Skeletal muscle satellite cell (primary cell): ENCODE results near the gene ZBTB16.

Experiments used
- H3K27me3 ChIP-seq: 2 replicates; pipeline ENCODE4 v1.7.0; 2013; ENCODE audit warnings: low read length; ENCODE audit not compliant: control insufficient read depth, insufficient read depth
- H3K36me3 ChIP-seq: 2 replicates; pipeline ENCODE4 v1.7.0; 2013; ENCODE audit warnings: mild to moderate bottlenecking, control low read depth, low read length; ENCODE audit not compliant: insufficient read depth
- H3K4me1 ChIP-seq: 2 replicates; pipeline ENCODE4 v1.7.0; 2013; ENCODE audit warnings: low read length; ENCODE audit not compliant: control insufficient read depth, insufficient read depth
- H3K4me2 ChIP-seq: 2 replicates; pipeline ENCODE4 v1.7.0; 2013; ENCODE audit warnings: mild to moderate bottlenecking, low read length
- H3K4me3 ChIP-seq: 2 replicates; pipeline ENCODE4 v1.7.0; 2013; ENCODE audit warnings: low read length
- H3K9ac ChIP-seq: 2 replicates; pipeline ENCODE4 v1.7.0; 2013; ENCODE audit warnings: mild to moderate bottlenecking, low read depth, low read length, moderate library complexity
- H3K9me3 ChIP-seq: replicated peaks from 2 replicates; pipeline ENCODE4 v1.7.0; 2013; ENCODE audit warnings: mild to moderate bottlenecking, control low read depth, low read length

Gene ZBTB16

GRCh38 chr11:114098927-114099326 lies 39.4 kb downstream of the ZBTB16 start:
- Histone ChIP-seq H3K9me3 (no peaks in the 10 kb centered on the region), H3K4me1 (peaks cover 44% of the 10 kb centered on the region), H3K4me3 (no peak overlapping the region), H3K27me3 (no peaks in the 10 kb centered on the region), H3K36me3 (peaks cover 32% of the 10 kb centered on the region), H3K9ac (no peak overlapping the region), H3K4me2 (no peak overlapping the region)

- peaks cover 36% of the 10 kb centered on the region for H3K36me3 ChIP-seq
- H3K4me1 ChIP-seq: peaks cover 44% of the 10 kb centered on the region
- H3K9me3 ChIP-seq: no peaks in the 10 kb centered on the region
- peak overlapping the region; percentile 37 for H3K4me3 ChIP-seq
- H3K4me2 ChIP-seq: peak overlapping the region; percentile 20
- H3K9ac ChIP-seq: no peak overlapping the region
- no peaks in the 10 kb centered on the region for H3K27me3 ChIP-seq
These were observed 40.1 kb downstream of the ZBTB16 start for GRCh38 chr11:114099392-114100178.

GRCh38 chr11:114102993-114103896 lies 43.7 kb downstream of the ZBTB16 start:
- Histone ChIP-seq H3K9me3 (no peaks in the 10 kb centered on the region), H3K27me3 (no peaks in the 10 kb centered on the region), H3K4me2 (no peak overlapping the region), H3K4me1 (peaks cover 36% of the 10 kb centered on the region), H3K36me3 (peaks cover 32% of the 10 kb centered on the region), H3K9ac (no peak overlapping the region), H3K4me3 (no peak overlapping the region)

- Histone ChIP-seq H3K4me1 (peaks cover 42% of the 10 kb centered on the region), H3K36me3 (peaks cover 25% of the 10 kb centered on the region), H3K4me3 (no peak overlapping the region), H3K4me2 (peak overlapping the region; percentile 4), H3K27me3 (no peaks in the 10 kb centered on the region), H3K9me3 (no peaks in the 10 kb centered on the region), H3K9ac (peak overlapping the region; percentile 33)
These were observed 46.1 kb downstream of the ZBTB16 start for GRCh38 chr11:114105611-114106010.

- Histone ChIP-seq H3K4me1 (peaks cover 46% of the 10 kb centered on the region), H3K27me3 (no peaks in the 10 kb centered on the region), H3K9ac (peak overlapping the region; percentile 33), H3K4me2 (peak overlapping the region; percentile 4), H3K4me3 (no peak overlapping the region), H3K36me3 (peaks cover 25% of the 10 kb centered on the region), H3K9me3 (no peaks in the 10 kb centered on the region)
These were observed 46.5 kb downstream of the ZBTB16 start for GRCh38 chr11:114106047-114106446.

GRCh38 chr11:114106986-114107385 lies 47.5 kb downstream of the ZBTB16 start:
- no peak overlapping the region for H3K9ac ChIP-seq
- no peaks in the 10 kb centered on the region for H3K27me3 ChIP-seq
- no peaks in the 10 kb centered on the region for H3K9me3 ChIP-seq
- H3K4me1 ChIP-seq: peaks cover 56% of the 10 kb centered on the region
- peaks cover 25% of the 10 kb centered on the region for H3K36me3 ChIP-seq
- no peak overlapping the region for H3K4me2 ChIP-seq
- H3K4me3 ChIP-seq: no peak overlapping the region

GRCh38 chr11:114108501-114109205 lies 49.1 kb downstream of the ZBTB16 start:
- H3K9me3 ChIP-seq: no peaks in the 10 kb centered on the region
- no peak overlapping the region for H3K4me3 ChIP-seq
- H3K4me1 ChIP-seq: peaks cover 65% of the 10 kb centered on the region
- no peak overlapping the region for H3K9ac ChIP-seq
- no peaks in the 10 kb centered on the region for H3K27me3 ChIP-seq
- H3K4me2 ChIP-seq: no peak overlapping the region
- H3K36me3 ChIP-seq: peaks cover 23% of the 10 kb centered on the region

GRCh38 chr11:114109206-114110090 lies 49.9 kb downstream of the ZBTB16 start:
- H3K4me1 ChIP-seq: peaks cover 67% of the 10 kb centered on the region
- H3K9ac ChIP-seq: peak overlapping the region; percentile 60
- H3K4me3 ChIP-seq: no peak overlapping the region
- H3K9me3 ChIP-seq: no peaks in the 10 kb centered on the region
- peak overlapping the region; percentile 74 for H3K4me2 ChIP-seq
- peaks cover 16% of the 10 kb centered on the region for H3K36me3 ChIP-seq
- H3K27me3 ChIP-seq: no peaks in the 10 kb centered on the region

GRCh38 chr11:114110123-114110522 lies 50.6 kb downstream of the ZBTB16 start:
- H3K4me1 ChIP-seq: peaks cover 61% of the 10 kb centered on the region
- no peak overlapping the region for H3K4me3 ChIP-seq
- H3K27me3 ChIP-seq: no peaks in the 10 kb centered on the region

GRCh38 chr11:114110952-114111947 lies 51.7 kb downstream of the ZBTB16 start:
- H3K9me3 ChIP-seq: no peaks in the 10 kb centered on the region
- H3K4me2 ChIP-seq: peak overlapping the region; percentile 74
- peak overlapping the region; percentile 41 for H3K4me3 ChIP-seq
- peaks cover 51% of the 10 kb centered on the region for H3K4me1 ChIP-seq
- H3K27me3 ChIP-seq: no peaks in the 10 kb centered on the region
- peak overlapping the region; percentile 60 for H3K9ac ChIP-seq
- peaks cover 11% of the 10 kb centered on the region for H3K36me3 ChIP-seq

More at GRCh38 chr11:114110123-114110522, 50.6 kb downstream of the ZBTB16 start:
- Histone ChIP-seq H3K4me2 (peak overlapping the region; percentile 74), H3K36me3 (peaks cover 9% of the 10 kb centered on the region), H3K9ac (peak overlapping the region; percentile 60), H3K9me3 (no peaks in the 10 kb centered on the region)
